HL-60 (cell line): ENCODE measurements around the gene FKBP1B.

Experiments used
- DNase-seq, 2 experiments: peaks; one replicate each; pipeline ENCODE4 v3.0.0-alpha.2; 2010 to 2020; ENCODE audit warnings: low read depth in 1 of 2, low spot score in 1 of 2
- H3K27ac ChIP-seq: fragments of 250-450 bp; sonication (Bioruptor Pico); replicated peaks from 2 replicates; pipeline ENCODE4 v1.5.1; 2020; ENCODE audit warnings: mild to moderate bottlenecking, moderate library complexity
- H3K27me3 ChIP-seq: fragments of 250-450 bp; sonication (Bioruptor Pico); 2 replicates; pipeline ENCODE4 v1.5.1; 2021; ENCODE audit warnings: mild to moderate bottlenecking, moderate library complexity; ENCODE audit not compliant: insufficient read depth, poor library complexity, severe bottlenecking
- H3K4me3 ChIP-seq: replicated peaks from 2 replicates; pipeline ENCODE4 v1.5.1; 2011; ENCODE audit warnings: mild to moderate bottlenecking, control low read depth, low read length; ENCODE audit not compliant: insufficient read depth
- GABPA ChIP-seq: IDR thresholded peaks from 2 replicates; pipeline ENCODE4 v1.6.1; 2012; ENCODE audit warnings: low read depth
- POLR2AphosphoS5 ChIP-seq: IDR thresholded peaks from 2 replicates; pipeline ENCODE4 v1.6.1; 2012; ENCODE audit warnings: low read depth
- SPI1 ChIP-seq: IDR thresholded peaks from 2 replicates; pipeline ENCODE4 v1.6.1; 2012; ENCODE audit warnings: low read depth, mild to moderate bottlenecking, borderline replicate concordance
- TF ChIP-seq, protein P1 (sequence below): IDR thresholded peaks from 2 replicates; pipeline ENCODE4 v1.6.1; 2012; ENCODE audit warnings: low read depth; ENCODE audit not compliant: insufficient replicate concordance
- TF ChIP-seq, protein P2 (sequence below): IDR thresholded peaks from one replicate; pipeline ENCODE4 v1.5.1; 2011; ENCODE audit warnings: low read length, control low read depth, inconsistent platforms; ENCODE audit not compliant: insufficient read depth

FKBP1B gene

DNA sequence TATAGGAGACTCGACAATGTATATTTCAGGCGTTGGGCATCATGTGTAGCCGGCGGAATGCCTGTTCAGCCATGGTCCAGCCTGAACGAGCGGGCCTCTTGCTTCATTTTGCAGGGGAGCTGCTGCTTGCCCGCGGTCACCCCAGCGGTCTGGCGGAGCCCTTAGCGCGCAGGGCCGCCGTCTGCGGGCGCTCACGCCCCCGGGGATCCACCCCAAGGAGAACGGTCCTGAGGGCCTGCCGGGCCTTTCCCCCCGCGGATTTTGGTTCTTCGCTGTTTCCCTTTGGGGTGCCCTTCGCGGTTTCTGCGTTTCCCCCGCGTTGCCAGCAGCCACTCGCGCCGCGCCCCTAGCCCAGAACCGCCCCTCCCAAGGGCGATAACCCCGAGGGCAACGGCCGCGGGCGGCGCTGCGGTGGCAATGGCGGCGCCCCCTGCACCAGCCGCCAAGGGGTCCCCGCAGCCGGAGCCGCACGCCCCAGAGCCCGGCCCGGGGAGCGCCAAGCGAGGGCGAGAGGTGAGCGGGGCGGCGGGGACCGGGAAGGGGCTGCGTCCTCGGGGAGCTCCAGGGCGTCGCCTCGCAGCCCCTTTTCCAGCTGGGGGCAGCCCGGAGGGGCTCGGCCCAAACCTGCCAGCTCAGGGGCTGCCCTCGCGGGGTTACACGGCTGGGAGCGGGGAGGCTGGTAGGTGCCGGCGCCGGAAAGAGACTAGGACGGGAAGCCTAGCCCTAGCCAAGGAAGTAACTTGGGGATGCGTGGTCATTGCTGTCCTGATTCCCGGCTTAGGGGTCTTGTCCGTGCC, 39.7 kb upstream of the FKBP1B start, which contains the start of gene MFSD2B:
TSS of gene MFSD2B (plus strand) at position 406 of the 797 bp plus-strand sequence. CDS start at position 418, 12 bp downstream.
- peaks cover 35% of the 10 kb centered on the region for H3K27me3 ChIP-seq
- H3K4me3 ChIP-seq, result peak within 1 kb of the TSS; percentile 35
- no peak for DNase-seq
- TF ChIP-seq, protein P1, sequence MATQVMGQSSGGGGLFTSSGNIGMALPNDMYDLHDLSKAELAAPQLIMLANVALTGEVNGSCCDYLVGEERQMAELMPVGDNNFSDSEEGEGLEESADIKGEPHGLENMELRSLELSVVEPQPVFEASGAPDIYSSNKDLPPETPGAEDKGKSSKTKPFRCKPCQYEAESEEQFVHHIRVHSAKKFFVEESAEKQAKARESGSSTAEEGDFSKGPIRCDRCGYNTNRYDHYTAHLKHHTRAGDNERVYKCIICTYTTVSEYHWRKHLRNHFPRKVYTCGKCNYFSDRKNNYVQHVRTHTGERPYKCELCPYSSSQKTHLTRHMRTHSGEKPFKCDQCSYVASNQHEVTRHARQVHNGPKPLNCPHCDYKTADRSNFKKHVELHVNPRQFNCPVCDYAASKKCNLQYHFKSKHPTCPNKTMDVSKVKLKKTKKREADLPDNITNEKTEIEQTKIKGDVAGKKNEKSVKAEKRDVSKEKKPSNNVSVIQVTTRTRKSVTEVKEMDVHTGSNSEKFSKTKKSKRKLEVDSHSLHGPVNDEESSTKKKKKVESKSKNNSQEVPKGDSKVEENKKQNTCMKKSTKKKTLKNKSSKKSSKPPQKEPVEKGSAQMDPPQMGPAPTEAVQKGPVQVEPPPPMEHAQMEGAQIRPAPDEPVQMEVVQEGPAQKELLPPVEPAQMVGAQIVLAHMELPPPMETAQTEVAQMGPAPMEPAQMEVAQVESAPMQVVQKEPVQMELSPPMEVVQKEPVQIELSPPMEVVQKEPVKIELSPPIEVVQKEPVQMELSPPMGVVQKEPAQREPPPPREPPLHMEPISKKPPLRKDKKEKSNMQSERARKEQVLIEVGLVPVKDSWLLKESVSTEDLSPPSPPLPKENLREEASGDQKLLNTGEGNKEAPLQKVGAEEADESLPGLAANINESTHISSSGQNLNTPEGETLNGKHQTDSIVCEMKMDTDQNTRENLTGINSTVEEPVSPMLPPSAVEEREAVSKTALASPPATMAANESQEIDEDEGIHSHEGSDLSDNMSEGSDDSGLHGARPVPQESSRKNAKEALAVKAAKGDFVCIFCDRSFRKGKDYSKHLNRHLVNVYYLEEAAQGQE, result no peak
- no peak for TF ChIP-seq SPI1
- TF ChIP-seq, protein P2, sequence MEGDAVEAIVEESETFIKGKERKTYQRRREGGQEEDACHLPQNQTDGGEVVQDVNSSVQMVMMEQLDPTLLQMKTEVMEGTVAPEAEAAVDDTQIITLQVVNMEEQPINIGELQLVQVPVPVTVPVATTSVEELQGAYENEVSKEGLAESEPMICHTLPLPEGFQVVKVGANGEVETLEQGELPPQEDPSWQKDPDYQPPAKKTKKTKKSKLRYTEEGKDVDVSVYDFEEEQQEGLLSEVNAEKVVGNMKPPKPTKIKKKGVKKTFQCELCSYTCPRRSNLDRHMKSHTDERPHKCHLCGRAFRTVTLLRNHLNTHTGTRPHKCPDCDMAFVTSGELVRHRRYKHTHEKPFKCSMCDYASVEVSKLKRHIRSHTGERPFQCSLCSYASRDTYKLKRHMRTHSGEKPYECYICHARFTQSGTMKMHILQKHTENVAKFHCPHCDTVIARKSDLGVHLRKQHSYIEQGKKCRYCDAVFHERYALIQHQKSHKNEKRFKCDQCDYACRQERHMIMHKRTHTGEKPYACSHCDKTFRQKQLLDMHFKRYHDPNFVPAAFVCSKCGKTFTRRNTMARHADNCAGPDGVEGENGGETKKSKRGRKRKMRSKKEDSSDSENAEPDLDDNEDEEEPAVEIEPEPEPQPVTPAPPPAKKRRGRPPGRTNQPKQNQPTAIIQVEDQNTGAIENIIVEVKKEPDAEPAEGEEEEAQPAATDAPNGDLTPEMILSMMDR, result no peak
- no peak for TF ChIP-seq GABPA
- no peak for TF ChIP-seq POLR2AphosphoS5
- no peak within 1 kb of the TSS for H3K27ac ChIP-seq

DNA sequence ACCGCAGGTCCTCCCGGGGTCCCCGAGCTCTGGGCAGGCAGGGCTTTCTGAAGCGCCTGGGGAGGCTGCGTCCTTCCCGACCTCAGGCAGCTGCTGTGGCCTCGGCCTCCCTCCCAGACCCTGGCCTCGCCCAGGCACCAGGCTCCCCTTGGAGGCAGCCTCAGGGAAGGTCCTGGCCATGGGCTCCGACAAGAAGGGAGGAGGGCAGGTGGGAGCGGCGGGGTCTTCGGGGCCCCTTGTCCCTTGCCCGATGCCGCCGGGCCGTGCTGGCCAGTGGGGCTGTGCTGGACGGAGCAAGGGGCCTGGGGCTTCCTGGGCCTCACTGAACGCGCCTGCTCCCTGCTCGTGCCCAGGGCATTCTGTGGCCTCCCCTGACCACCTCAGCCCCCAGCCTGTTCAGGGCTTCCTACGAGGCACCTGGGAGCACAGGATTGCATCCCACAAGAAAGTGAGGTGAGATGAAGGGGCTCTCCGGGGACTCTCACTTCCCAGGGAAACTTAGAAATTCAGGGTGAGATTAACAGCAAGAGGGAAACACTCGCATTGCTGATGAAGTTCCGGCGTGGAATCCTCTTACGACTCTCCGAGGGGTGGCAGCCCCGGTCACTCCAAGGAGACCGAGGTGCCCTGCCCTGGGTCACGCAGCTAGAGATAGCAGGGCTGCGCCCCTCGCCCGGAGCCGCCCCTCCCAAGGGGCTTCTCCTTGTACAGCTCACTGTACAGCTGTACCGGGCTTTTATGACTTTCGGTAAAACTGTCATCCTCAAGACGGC, 38.9 kb upstream of the FKBP1B start:
- no peak for DNase-seq
- H3K4me3 ChIP-seq, result peak overlapping the region; percentile 35
- peaks cover 35% of the 10 kb centered on the region for H3K27me3 ChIP-seq
- TF ChIP-seq SPI1, result no peak
- TF ChIP-seq POLR2AphosphoS5, result no peak
- TF ChIP-seq, protein P1, result no peak
- TF ChIP-seq, protein P2, result no peak
- no peak for TF ChIP-seq GABPA
- H3K27ac ChIP-seq, result no peak overlapping the region

DNA sequence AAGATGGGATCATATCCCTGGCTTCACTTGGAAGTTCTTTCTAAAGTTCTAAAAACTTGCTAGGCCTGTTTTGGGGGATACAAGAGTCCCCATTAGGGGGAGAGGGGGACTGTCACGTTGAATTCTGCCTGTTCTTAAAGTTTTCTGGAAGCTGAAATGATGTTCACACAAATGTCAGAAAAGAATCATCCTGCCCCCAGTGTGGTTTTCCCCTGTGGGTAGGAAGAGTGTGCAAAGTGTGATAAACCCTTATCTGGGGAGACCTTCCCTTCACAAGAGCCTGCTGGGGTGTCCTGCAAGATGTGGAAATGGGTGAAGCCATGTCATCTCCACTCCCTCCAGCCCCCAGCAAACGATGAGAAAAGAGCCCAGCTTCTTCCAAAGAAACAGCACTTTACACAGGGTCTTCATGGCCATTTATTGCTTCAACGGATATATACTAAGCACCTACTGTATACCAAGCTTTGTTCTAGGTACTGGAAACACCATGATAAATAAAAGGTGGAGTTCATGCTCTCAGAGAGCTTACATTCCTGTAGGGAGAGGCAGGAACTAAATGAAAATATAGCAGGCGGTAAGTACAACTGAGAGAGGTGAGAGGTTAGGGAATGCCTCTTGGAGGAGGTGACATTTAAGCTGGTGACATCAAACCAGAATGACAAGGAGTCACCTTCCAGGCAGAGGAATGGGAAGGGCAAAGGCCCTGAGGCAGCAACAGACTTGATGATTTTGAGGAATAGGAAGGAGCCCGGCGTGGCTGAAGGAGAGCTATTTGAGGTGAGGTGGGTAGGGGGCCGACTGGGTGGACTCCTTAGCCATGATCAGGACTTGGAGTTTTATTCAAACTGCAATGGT, 38.1 kb upstream of the FKBP1B start:
- no peak for DNase-seq
- H3K27ac ChIP-seq, result no peak overlapping the region

More for the DNA sequence above, 38.1 kb upstream of the FKBP1B start:
- H3K4me3 ChIP-seq, result no peak overlapping the region
- TF ChIP-seq, protein P2, result no peak
- 0 out of 2 replicates have a peak, but pooled peaks have one; percentile 24 for TF ChIP-seq POLR2AphosphoS5
- peaks cover 35% of the 10 kb centered on the region for H3K27me3 ChIP-seq
